B cell (primary cell): ENCODE results near the gene UBN1. TPM values are rescaled to one million over a fixed set of nuclear protein-coding genes. Genes with fewer than 3 reads are reported as not detected.
A peak's percentile ranks its signal among the peaks of the same experiment; 100 is the strongest.

Experiments used
- ATAC-seq: fragments of 200-7000 bp; cut with Tn5 transposase; one replicate; pipeline ENCODE4 v1.10.0; 2021; ENCODE audit warnings: low read depth, mild to moderate bottlenecking, moderate number of reproducible peaks, moderate library complexity
- CTCF ChIA-PET: fragments of 350-600 bp; sonication (Branson Sonifier 250); formaldehyde crosslinking; loops from one replicate; lab custom pipeline; 2021; ENCODE audit warnings: antibody characterized with exemption, inconsistent platforms; lab: Charles Lee
- POLR2A ChIA-PET: fragments of 350-600 bp; sonication (Branson Sonifier 250); formaldehyde crosslinking; loops from one replicate; lab custom pipeline; 2021; ENCODE audit warnings: antibody characterized with exemption; lab: Charles Lee
- DNase-seq: peaks from one replicate; pipeline ENCODE4 v3.0.0; 2013
- H2AFZ ChIP-seq: 2 replicates; pipeline ENCODE4 v1.6.1; 2012; ENCODE audit warnings: mild to moderate bottlenecking, low read depth, low read length; ENCODE audit not compliant: insufficient read depth, poor library complexity, severe bottlenecking
- H3K27ac ChIP-seq, 2 donors: 1 replicate in 1 of 2; 2 replicates in 1 of 2; pipeline ENCODE4 v1.5.1; 2012 to 2013; ENCODE audit warnings: low read length in 2 of 2, mild to moderate bottlenecking in 2 of 2, moderate library complexity in 1 of 2
- H3K27me3 ChIP-seq, 4 experiments: fragments of 200-600 bp in 1 of 4; sonication (generic) in 1 of 4; replicated peaks in 1 of 4; 1 replicate in 2 of 4; 2 replicates in 2 of 4; pipeline versions ENCODE4 v1.6.1 to v1.7.0; 2013 to 2016; ENCODE audit warnings: low read length in 3 of 4, mild to moderate bottlenecking in 2 of 4, mixed read lengths in 1 of 4, moderate library complexity in 1 of 4; ENCODE audit not compliant: insufficient read depth in 4 of 4, control insufficient read depth in 3 of 4; ENCODE audit errors: control extremely low read depth in 1 of 4
- H3K36me3 ChIP-seq, 2 experiments: replicated peaks in 1 of 2; 1 replicate in 1 of 2; 2 replicates in 1 of 2; pipeline versions ENCODE4 v1.6.1 to v1.7.1; 2013; ENCODE audit warnings: low read length in 1 of 2; ENCODE audit not compliant: insufficient read depth in 2 of 2, control insufficient read depth in 1 of 2; ENCODE audit errors: control extremely low read depth in 1 of 2, extremely low read depth in 1 of 2
- H3K4me1 ChIP-seq, 2 donors: fragments of 200-600 bp in 1 of 2; sonication (generic) in 1 of 2; 1 replicate in 1 of 2; 2 replicates in 1 of 2; pipeline versions ENCODE4 v1.5.1 to v1.6.1; 2013 to 2017; ENCODE audit warnings: low read length in 2 of 2; ENCODE audit not compliant: control insufficient read depth in 2 of 2, insufficient read depth in 2 of 2
- H3K4me2 ChIP-seq: replicated peaks from 2 replicates; pipeline ENCODE3; 2012; ENCODE audit warnings: mild to moderate bottlenecking, low read depth, low read length; ENCODE audit not compliant: poor library complexity, severe bottlenecking
- H3K4me3 ChIP-seq, 5 experiments: fragments of 200-600 bp in 1 of 5; sonication (generic) in 1 of 5; 1 replicate in 3 of 5; 2 replicates in 2 of 5; pipeline versions ENCODE4 v1.5.1 to v1.7.0; 2011 to 2016; ENCODE audit warnings: low read length in 4 of 5, mild to moderate bottlenecking in 4 of 5, low read depth in 2 of 5, control low read depth in 1 of 5, moderate library complexity in 1 of 5; ENCODE audit not compliant: insufficient read depth in 1 of 5; ENCODE audit errors: control extremely low read depth in 1 of 5, extremely low read depth in 1 of 5
- H3K79me2 ChIP-seq: fragments of 200-600 bp; sonication (generic); one replicate; pipeline ENCODE4 v1.6.0; 2016; ENCODE audit warnings: low read length; ENCODE audit not compliant: control insufficient read depth, insufficient read depth
- H3K9ac ChIP-seq: fragments of 200-600 bp; sonication (generic); 2 replicates; pipeline ENCODE4 v1.6.1; 2017; ENCODE audit warnings: mild to moderate bottlenecking, low read length, moderate library complexity
- H3K9me3 ChIP-seq, 3 donors: one replicate each; pipeline versions ENCODE4 v1.6.1 to v1.7.1; 2013; ENCODE audit warnings: low read length in 2 of 3; ENCODE audit not compliant: control insufficient read depth in 2 of 3, insufficient read depth in 1 of 3; ENCODE audit errors: control extremely low read depth in 1 of 3
- H4K20me1 ChIP-seq: 2 replicates; pipeline ENCODE4 v1.6.0; 2012; ENCODE audit warnings: mild to moderate bottlenecking, low read length; ENCODE audit not compliant: insufficient read depth, control insufficient read depth, poor library complexity, severe bottlenecking
- H3K27ac Mint-ChIP-seq: one replicate; pipeline ENCODE4 v1.8.0; 2021; ENCODE audit warnings: mixed read lengths
- H3K27me3 Mint-ChIP-seq: one replicate; pipeline ENCODE4 v1.8.0; 2021; ENCODE audit warnings: mixed read lengths
- H3K4me1 Mint-ChIP-seq: one replicate; pipeline ENCODE4 v1.8.0; 2021; ENCODE audit warnings: mixed read lengths
- H3K4me3 Mint-ChIP-seq: one replicate; pipeline ENCODE4 v1.8.0; 2021; ENCODE audit warnings: mixed read lengths
- H3K9me3 Mint-ChIP-seq: one replicate; pipeline ENCODE4 v1.8.0; 2022; ENCODE audit warnings: mixed read lengths; ENCODE audit not compliant: insufficient read depth
- CTCF ChIP-seq: fragments of 200-600 bp; IDR thresholded peaks from one replicate; pipeline ENCODE4 v1.8.0; 2022; ENCODE audit warnings: antibody characterized with exemption, mild to moderate bottlenecking
- EZH2 ChIP-seq: IDR thresholded peaks from 2 replicates; pipeline ENCODE4 v1.6.1; 2012; ENCODE audit warnings: borderline replicate concordance, low read depth, mild to moderate bottlenecking, moderate library complexity, low read length; ENCODE audit not compliant: insufficient read depth, poor library complexity, severe bottlenecking
- WGBS: methylation state at CpG from one replicate; pipeline ENCODE4 v1.1.5; 2013; ENCODE audit warnings: missing lambda C conversion rate; ENCODE audit not compliant: insufficient coverage; 5-methylcytosine and 5-hydroxymethylcytosine counted together
- intact Hi-C: fragments of 100-400 bp; cut with micrococcal nuclease; formaldehyde crosslinking; loops from one replicate; pipeline ENCODE4 v1.10.0; 2022
- polyA plus RNA-seq: library from polyadenylated mRNA; depleted of rRNA; stranded (reverse); fragments of >200 nt; gene quantifications from 2 replicates; pipeline ENCODE4 v1.2.3, GENCODE V29; 2012
- total RNA-seq, 2 donors: library from RNA; stranded (reverse); fragments of 120-200 nt in 1 of 2; gene quantifications; 1 replicate in 1 of 2; 2 replicates in 1 of 2; pipeline versions ENCODE4 v1.2.3 to v1.2.4, GENCODE V29; 2013 to 2022

Gene UBN1
- total and polyA plus RNA-seq, 2 donors (not counting 1 experiment from before 2014, with no cell fraction given): 16.6 to 38.1 TPM

DNA sequence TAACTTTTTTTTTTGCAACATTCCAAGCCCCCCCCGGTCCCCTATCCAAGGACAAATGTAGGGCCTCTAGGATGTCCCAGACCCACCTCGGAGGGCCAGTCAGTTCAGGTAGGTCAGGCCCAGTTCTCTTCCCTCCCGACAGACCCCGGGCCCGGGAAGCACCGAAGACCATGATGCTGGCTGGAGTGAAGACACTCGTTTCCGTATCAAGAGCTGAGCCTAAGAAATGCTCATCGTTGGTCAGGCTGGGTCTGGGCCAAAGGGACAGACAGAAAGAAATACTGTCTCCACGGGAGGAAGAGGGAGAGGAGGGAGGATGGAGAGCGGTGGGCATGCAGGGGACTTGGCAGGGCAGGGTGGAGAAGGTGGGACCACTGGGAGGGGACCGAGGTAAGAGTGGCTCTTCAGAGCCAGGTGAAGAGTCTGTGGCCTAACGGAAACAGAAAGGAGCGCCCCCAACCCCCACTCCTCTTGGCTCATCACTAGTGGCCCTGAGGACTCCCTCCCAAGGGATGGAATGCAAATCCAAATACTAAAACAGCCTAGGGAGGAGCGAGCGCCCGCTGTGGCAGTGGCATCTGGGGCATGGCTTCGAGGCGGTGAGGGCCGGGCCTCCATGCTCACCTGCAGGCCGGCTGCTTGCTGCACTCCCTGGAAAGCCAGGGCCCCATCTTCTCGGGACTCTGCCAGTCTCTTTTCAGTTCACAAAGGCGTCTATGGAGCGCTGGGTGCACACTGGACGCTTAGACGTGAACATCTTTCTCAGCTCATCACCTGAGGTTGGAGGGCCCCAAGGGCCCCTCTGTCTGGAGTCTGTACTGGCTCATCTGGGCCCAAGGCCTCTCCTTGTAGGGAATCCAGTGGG lies 43.2 kb upstream of the UBN1 start:
- no peak overlapping the region for H3K9ac ChIP-seq
- no peak overlapping the region for H3K27ac ChIP-seq
- H3K9me3 ChIP-seq: no peaks in the 10 kb centered on the region
- H3K36me3 ChIP-seq: peaks cover 1 to 20% of the 10 kb centered on the region in 2 experiments
- H3K4me1 ChIP-seq: peaks cover 26 to 27% of the 10 kb centered on the region in 2 donors
- CTCF ChIA-PET: interaction anchor here (1.2 kb wide), 1 partner anchor 8 kb away, joined by 3 read pairs; no protein-coding TSS in a partner anchor
- H3K27me3 ChIP-seq: no peaks in the 10 kb centered on the region
- peak overlapping the region; percentile 52 for H3K4me3 Mint-ChIP-seq
- ATAC-seq (no peak), DNase-seq (no peak)
- WGBS: 93% methylated on average over 19 of the region's 26 CpGs
- TF ChIP-seq CTCF (no peak), EZH2 (no peak)
- H4K20me1 ChIP-seq: no peaks in the 10 kb centered on the region
- peaks cover 21% of the 10 kb centered on the region for H3K4me1 Mint-ChIP-seq
- no peaks in the 10 kb centered on the region for H3K9me3 Mint-ChIP-seq
- no peaks in the 10 kb centered on the region for H3K27me3 Mint-ChIP-seq
- POLR2A ChIA-PET: interaction anchor here (1.5 kb wide), 1 partner anchor 44 kb away, joined by 6 read pairs; no protein-coding TSS in a partner anchor
- peak overlapping the region; percentile 18 for H3K27ac Mint-ChIP-seq
- H3K4me2 ChIP-seq: no peak overlapping the region
- H3K4me3 ChIP-seq: no peak overlapping the region
- H2AFZ ChIP-seq: no peak overlapping the region
- intact Hi-C loops: loop anchor here (2.0 to 5.0 kb wide), 2 partner anchors 229 to 268 kb away; partner anchors contain the start of genes ALG1 and NAGPA
- no peaks in the 10 kb centered on the region for H3K79me2 ChIP-seq

DNA sequence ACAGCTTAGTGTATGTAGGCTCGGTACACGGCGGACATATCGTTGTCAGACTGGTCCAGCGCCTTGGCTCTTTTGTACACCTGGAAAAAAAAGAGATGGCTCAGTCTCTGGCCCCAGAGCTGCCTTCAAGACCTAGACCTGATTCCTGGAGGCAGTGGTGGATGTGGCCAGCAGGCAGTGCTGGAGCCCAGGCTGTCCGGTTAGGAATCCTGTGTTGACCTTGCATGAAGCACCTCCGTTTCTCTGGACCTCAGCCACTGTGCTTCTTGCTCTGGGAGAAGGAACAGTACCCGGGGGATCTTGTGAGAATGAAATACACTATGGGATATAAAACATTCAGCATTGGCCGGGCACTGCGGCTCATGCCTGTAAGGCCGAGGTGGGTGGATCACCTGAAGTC lies 42.0 kb upstream of the UBN1 start:
- Histone ChIP-seq H2AFZ (no peak overlapping the region), H3K4me1 (peaks cover 23% of the 10 kb centered on the region in 2 donors), H3K79me2 (no peaks in the 10 kb centered on the region), H4K20me1 (no peaks in the 10 kb centered on the region), H3K4me3 (no peak overlapping the region), H3K36me3 (peaks cover 1 to 24% of the 10 kb centered on the region in 2 experiments), H3K9ac (no peak overlapping the region), H3K9me3 (no peaks in the 10 kb centered on the region), H3K27ac (no peak overlapping the region), H3K4me2 (no peak overlapping the region), H3K27me3 (no peaks in the 10 kb centered on the region)
- Mint-ChIP-seq H3K4me3 (no peak overlapping the region), H3K4me1 (peaks cover 20% of the 10 kb centered on the region), H3K27ac (no peak overlapping the region), H3K27me3 (no peaks in the 10 kb centered on the region), H3K9me3 (no peaks in the 10 kb centered on the region)
- ATAC-seq (no peak), DNase-seq (no peak)
- intact Hi-C loops: no loop called here
- TF ChIP-seq CTCF (no peak), EZH2 (no peak)
- CTCF ChIA-PET: no interaction called here
- 96% methylated on average over 11 of the region's 11 CpGs for WGBS
- POLR2A ChIA-PET: no interaction called here
